ENCODE data around the gene ATP8B4. TPM values are rescaled to one million over a fixed set of nuclear protein-coding genes. Genes with fewer than 3 reads are reported as not detected.

The ATP8B4 gene
- total and polyA plus RNA-seq, 2 of the 8 experiments (the other 6 are each of a cell fraction or from before 2014, with no cell fraction given) = 0.17 to 0.24 TPM

- no peak for TF ChIP-seq BRCA1 (IDR thresholded peaks at IDR 0.05; ENCODE audit: low read depth, low read length)
These were observed 54.4 kb downstream of the ATP8B4 start (continued) for GRCh38 chr15:50064673-50065072.
